Measurements from ENCODE around the gene NELFCD.
"Not testable (repeated sequence)": the region's sequence is repeated elsewhere in the genome, so short reads cannot be mapped to it uniquely, and the experiment has no call there.

Gene NELFCD

DNA sequence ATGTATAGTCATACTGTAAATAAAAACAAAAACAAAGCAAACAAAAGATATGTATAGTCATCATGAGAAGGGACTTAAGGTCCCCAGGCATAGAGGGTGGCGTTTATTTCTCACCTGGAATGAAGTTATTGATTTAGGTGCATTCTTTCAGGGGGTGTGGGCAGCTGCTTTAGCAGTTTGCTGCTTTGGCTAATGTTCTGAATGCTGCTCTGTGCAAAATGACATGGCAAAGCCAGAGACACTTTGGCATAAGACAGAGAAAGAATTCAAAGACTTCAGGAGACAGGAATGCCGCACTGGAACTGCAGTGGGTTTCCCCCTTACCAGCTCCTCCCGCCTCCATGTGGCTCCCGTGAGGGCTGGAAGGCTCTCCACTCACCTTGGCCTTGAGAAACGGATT is 36.4 kb upstream of the NELFCD start:
- TF ChIP-seq CTCF (IDR thresholded peaks at IDR 0.05; ENCODE audit: extremely low read depth, insufficient read depth, missing control alignments) = no peak
- DNase-seq (ENCODE audit: low spot score) = no peak
- in situ Hi-C loops (cut with MboI; ENCODE audit: low pct_unique_long_range_greater_than_20kb, low sequenced_read_pairs, unreplicated experiment) = no loop called here

GRCh38 chr20:58945965-58946631 is 35.0 kb upstream of the NELFCD start:
- in situ Hi-C loops (cut with MboI; ENCODE audit: low pct_unique_long_range_greater_than_20kb, low sequenced_read_pairs, unreplicated experiment) = no loop called here
- no peak for TF ChIP-seq CTCF (IDR thresholded peaks at IDR 0.05; ENCODE audit: extremely low read depth, insufficient read depth, missing control alignments)
- DNase-seq (ENCODE audit: low spot score) = no peak

- in situ Hi-C loops (cut with MboI; ENCODE audit: low pct_unique_long_range_greater_than_20kb, low sequenced_read_pairs, unreplicated experiment); DNase-seq (ENCODE audit: low spot score): not testable (repeated sequence)
These were observed 33.2 kb upstream of the NELFCD start for GRCh38 chr20:58947797-58948388.

DNA sequence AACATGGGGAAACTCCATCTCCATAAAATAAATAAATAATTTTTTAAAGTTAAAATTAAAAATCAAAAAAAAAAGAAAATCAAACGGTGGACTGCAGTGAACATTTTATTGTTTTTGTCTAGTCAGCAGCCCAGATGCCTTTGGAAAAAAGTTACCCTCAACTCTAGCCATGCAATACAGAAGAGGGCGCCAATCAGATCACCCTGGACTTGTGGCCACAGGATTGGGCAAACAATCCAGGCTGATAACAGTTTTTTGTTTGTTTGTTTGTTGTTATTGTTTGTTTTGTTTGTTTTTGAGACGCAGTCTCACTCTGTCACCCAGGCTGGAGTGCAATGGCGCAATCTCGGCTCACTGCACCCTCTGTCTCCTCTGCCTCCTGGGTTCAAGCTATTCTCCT is 30.5 kb upstream of the NELFCD start:
- in situ Hi-C loops (cut with MboI; ENCODE audit: low pct_unique_long_range_greater_than_20kb, low sequenced_read_pairs, unreplicated experiment) = no loop called here
- TF ChIP-seq CTCF (IDR thresholded peaks at IDR 0.05; ENCODE audit: extremely low read depth, insufficient read depth, missing control alignments) = no peak
- DNase-seq (ENCODE audit: low spot score) = no peak

GRCh38 chr20:58953050-58953449 is 28.0 kb upstream of the NELFCD start:
- no peak for DNase-seq (ENCODE audit: low spot score)
- in situ Hi-C loops (cut with MboI; ENCODE audit: low pct_unique_long_range_greater_than_20kb, low sequenced_read_pairs, unreplicated experiment) = no loop called here

DNA sequence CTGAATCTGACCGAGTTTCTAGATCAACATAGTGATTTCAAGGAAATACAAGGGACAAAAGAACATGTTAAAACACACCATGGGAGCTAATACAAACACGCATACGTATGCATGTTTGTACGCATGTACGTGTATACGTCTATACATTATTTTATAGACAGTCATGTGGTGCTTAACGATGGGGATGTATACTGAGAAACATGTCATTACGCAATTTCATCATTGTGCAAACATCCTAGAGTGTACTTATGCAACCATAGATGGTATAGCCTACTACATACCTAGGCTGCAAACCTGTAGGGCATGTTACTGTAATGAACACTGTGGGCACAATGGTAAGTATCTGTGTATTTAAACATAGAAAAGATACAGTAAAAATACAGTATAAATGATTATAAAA is 25.0 kb upstream of the NELFCD start:
- in situ Hi-C loops (cut with MboI; ENCODE audit: low pct_unique_long_range_greater_than_20kb, low sequenced_read_pairs, unreplicated experiment) = no loop called here
- DNase-seq (ENCODE audit: low spot score) = no peak
- no peak for TF ChIP-seq CTCF (IDR thresholded peaks at IDR 0.05; ENCODE audit: extremely low read depth, insufficient read depth, missing control alignments)

More at GRCh38 chr20:58953050-58953449, 28.0 kb upstream of the NELFCD start:
- TF ChIP-seq CTCF (IDR thresholded peaks at IDR 0.05; ENCODE audit: extremely low read depth, insufficient read depth, missing control alignments) = no peak

DNA sequence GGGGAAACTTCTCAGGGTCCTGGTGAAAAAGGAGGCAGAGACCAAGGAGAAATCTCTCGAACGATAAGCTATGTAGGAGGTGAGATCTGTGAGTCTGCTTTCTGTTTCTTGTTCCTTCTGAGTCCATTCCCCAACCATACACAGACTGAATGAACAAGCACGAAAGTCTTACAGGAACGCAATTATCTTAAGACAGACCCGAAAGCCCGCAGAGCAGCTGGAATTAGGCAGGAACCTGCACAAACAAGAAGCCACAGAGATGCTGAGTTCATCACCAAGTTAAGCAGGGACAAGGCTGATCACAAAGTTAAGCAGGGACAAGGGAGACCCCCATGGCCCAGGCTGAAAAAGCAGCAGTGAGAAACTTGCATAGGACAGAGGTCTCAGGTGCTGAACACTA is 21.4 kb upstream of the NELFCD start:
- no peak for DNase-seq (ENCODE audit: low spot score)
- in situ Hi-C loops (cut with MboI; ENCODE audit: low pct_unique_long_range_greater_than_20kb, low sequenced_read_pairs, unreplicated experiment) = no loop called here
- no peak for TF ChIP-seq CTCF (IDR thresholded peaks at IDR 0.05; ENCODE audit: extremely low read depth, insufficient read depth, missing control alignments)

All from GM13977 (cell line).